SK-N-SH treated with all-trans-retinoic acid at 6 μM for 48 hours (cell line): ENCODE data around the gene CDK15.
A peak's percentile ranks its signal among the peaks of the same experiment; 100 is the strongest.

ENCODE experiments used
- ATAC-seq: fragments of 200-7000 bp; cut with Tn5 transposase; 3 replicates; pipeline ENCODE4 v1.9.1; 2020; ENCODE audit warnings: mild to moderate bottlenecking, moderate library complexity
- ARNTL ChIP-seq: fragments of 450-650 bp; formaldehyde crosslinking; IDR thresholded peaks from 2 replicates; pipeline ENCODE4 v1.5.0; 2020; ENCODE audit warnings: low read depth, mild to moderate bottlenecking, moderate library complexity, borderline replicate concordance
- BACH2 ChIP-seq: fragments of 250-450 bp; sonication (Bioruptor Pico); IDR thresholded peaks from 2 replicates; pipeline ENCODE4 v1.9.0; 2021; ENCODE audit warnings: mild to moderate bottlenecking, borderline replicate concordance
- ESRRG ChIP-seq: fragments of 250-450 bp; sonication (Bioruptor Pico); IDR thresholded peaks from 2 replicates; pipeline ENCODE4 v1.6.1; 2021; ENCODE audit warnings: mild to moderate bottlenecking
- GLIS3 ChIP-seq: fragments of 250-450 bp; sonication (Bioruptor Pico); IDR thresholded peaks from 2 replicates; pipeline ENCODE4 v1.5.0; 2020; ENCODE audit warnings: mild to moderate bottlenecking, moderate library complexity
- ISL1 ChIP-seq: fragments of 250-450 bp; sonication (Bioruptor Pico); IDR thresholded peaks from 2 replicates; pipeline ENCODE4 v2.1.2; 2022; ENCODE audit warnings: mild to moderate bottlenecking, moderate library complexity
- OSR1 ChIP-seq: fragments of 250-450 bp; sonication (Bioruptor Pico); IDR thresholded peaks from 2 replicates; pipeline ENCODE4 v1.8.0; 2022; ENCODE audit warnings: moderate library complexity, mild to moderate bottlenecking, inconsistent platforms
- RARB ChIP-seq: fragments of 250-450 bp; sonication (Bioruptor Pico); IDR thresholded peaks from 2 replicates; pipeline ENCODE4 v1.8.0; 2021; ENCODE audit warnings: mild to moderate bottlenecking, moderate library complexity
- TCF4 ChIP-seq: fragments of 250-450 bp; sonication (Bioruptor Pico); IDR thresholded peaks from 2 replicates; pipeline ENCODE4 v1.8.0; 2021; ENCODE audit warnings: mild to moderate bottlenecking, moderate library complexity, borderline replicate concordance
- TOX ChIP-seq: fragments of 250-450 bp; sonication (Bioruptor Pico); IDR thresholded peaks from 2 replicates; pipeline ENCODE4 v1.8.0; 2021; ENCODE audit warnings: mild to moderate bottlenecking, moderate library complexity, borderline replicate concordance
- ZFP3 ChIP-seq: fragments of 250-450 bp; sonication (Bioruptor Pico); IDR thresholded peaks from 2 replicates; pipeline ENCODE4 v1.5.0; 2020; ENCODE audit warnings: mild to moderate bottlenecking, moderate library complexity
- ZFP30 ChIP-seq: fragments of 450-650 bp; formaldehyde crosslinking; IDR thresholded peaks from 2 replicates; pipeline ENCODE4 v1.5.0; 2022; ENCODE audit warnings: mild to moderate bottlenecking, moderate library complexity
- ZNF70 ChIP-seq: fragments of 450-650 bp; formaldehyde crosslinking; IDR thresholded peaks from 2 replicates; pipeline ENCODE4 v1.5.0; 2020; ENCODE audit warnings: mild to moderate bottlenecking, moderate library complexity
- ZNF8 ChIP-seq: fragments of 450-650 bp; formaldehyde crosslinking; IDR thresholded peaks from 2 replicates; pipeline ENCODE4 v1.5.0; 2020; ENCODE audit warnings: mild to moderate bottlenecking, moderate library complexity
- TF ChIP-seq, protein P1 (sequence below): fragments of 250-450 bp; sonication (Bioruptor Pico); IDR thresholded peaks from 2 replicates; pipeline ENCODE4 v1.5.1; 2020; ENCODE audit warnings: low read depth, mild to moderate bottlenecking, moderate library complexity
- TF ChIP-seq, protein P2 (sequence below): fragments of 250-450 bp; sonication (Bioruptor Pico); IDR thresholded peaks from 2 replicates; pipeline ENCODE4 v1.5.1; 2021; ENCODE audit warnings: mild to moderate bottlenecking, moderate library complexity
- TF ChIP-seq, protein P3 (sequence below): fragments of 250-450 bp; sonication (Bioruptor Pico); IDR thresholded peaks from 2 replicates; pipeline ENCODE4 v1.8.0; 2021; ENCODE audit warnings: low read depth, mild to moderate bottlenecking, moderate library complexity, borderline replicate concordance
- TF ChIP-seq, protein P4 (sequence below): fragments of 250-450 bp; sonication (Bioruptor Pico); IDR thresholded peaks from 2 replicates; pipeline ENCODE4 v1.5.0; 2020; ENCODE audit warnings: mild to moderate bottlenecking, moderate library complexity
- TF ChIP-seq, protein P5 (sequence below): fragments of 250-450 bp; sonication (Bioruptor Pico); IDR thresholded peaks from 2 replicates; pipeline ENCODE4 v1.8.0; 2020; ENCODE audit warnings: mild to moderate bottlenecking, moderate library complexity, borderline replicate concordance

CDK15 gene

DNA sequence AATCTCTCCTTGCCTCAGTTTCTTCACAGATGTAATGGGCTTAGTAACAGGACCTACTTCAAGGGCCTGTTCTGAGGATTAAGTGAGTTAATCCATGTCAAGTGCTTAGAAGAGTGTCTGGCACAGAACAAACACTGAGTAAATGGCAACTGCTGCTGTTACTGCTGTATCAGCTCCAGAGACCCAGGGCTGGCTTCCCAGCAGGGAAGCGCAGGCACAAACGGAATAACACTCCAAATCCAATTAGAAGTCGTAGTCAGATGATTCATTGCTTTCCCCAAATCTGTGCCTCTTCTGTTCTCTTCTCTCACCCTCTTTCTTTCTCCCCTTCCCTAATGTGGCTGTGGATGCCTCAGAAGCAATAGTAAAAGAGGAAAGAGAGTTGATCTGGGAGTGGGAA is 126.2 kb downstream of the CDK15 start:
- ATAC-seq: peak; percentile 44; the same call in 2 of the 3 replicates
- no peak for TF ChIP-seq ZNF8 (CRISPR knock-in tag)
- TF ChIP-seq, protein P1, sequence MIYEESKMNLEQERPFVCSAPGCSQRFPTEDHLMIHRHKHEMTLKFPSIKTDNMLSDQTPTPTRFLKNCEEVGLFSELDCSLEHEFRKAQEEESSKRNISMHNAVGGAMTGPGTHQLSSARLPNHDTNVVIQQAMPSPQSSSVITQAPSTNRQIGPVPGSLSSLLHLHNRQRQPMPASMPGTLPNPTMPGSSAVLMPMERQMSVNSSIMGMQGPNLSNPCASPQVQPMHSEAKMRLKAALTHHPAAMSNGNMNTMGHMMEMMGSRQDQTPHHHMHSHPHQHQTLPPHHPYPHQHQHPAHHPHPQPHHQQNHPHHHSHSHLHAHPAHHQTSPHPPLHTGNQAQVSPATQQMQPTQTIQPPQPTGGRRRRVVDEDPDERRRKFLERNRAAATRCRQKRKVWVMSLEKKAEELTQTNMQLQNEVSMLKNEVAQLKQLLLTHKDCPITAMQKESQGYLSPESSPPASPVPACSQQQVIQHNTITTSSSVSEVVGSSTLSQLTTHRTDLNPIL (CRISPR knock-in tag): no peak
- TF ChIP-seq TOX (CRISPR knock-in tag): no peak
- TF ChIP-seq, protein P2, sequence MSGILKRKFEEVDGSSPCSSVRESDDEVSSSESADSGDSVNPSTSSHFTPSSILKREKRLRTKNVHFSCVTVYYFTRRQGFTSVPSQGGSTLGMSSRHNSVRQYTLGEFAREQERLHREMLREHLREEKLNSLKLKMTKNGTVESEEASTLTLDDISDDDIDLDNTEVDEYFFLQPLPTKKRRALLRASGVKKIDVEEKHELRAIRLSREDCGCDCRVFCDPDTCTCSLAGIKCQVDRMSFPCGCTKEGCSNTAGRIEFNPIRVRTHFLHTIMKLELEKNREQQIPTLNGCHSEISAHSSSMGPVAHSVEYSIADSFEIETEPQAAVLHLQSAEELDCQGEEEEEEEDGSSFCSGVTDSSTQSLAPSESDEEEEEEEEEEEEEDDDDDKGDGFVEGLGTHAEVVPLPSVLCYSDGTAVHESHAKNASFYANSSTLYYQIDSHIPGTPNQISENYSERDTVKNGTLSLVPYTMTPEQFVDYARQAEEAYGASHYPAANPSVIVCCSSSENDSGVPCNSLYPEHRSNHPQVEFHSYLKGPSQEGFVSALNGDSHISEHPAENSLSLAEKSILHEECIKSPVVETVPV (CRISPR knock-in tag): no peak

DNA sequence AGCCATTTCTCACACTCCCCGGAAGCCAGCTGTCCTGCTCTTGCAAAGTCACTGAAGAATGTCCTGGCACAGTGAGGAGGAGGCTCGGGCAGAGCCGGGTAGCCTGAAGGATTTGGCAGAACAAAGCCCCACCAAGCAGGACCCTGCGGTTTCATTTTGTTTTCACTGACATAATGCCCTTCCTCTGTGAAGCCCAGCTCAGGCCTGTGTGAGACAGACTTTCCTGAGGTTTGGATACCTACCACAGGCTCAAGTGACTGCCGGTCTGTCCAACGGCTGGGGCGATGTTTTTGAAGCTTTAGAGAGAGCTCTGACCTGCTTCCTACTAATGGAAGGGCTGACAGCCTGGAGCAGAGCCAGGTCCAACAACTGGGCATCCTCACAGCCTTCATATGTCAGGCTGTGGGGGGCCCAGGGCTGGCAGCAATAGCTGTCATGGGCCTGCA is 127.5 kb downstream of the CDK15 start:
- ATAC-seq: peak; percentile 70
- TF ChIP-seq OSR1 (CRISPR knock-in tag) (no peak), ZFP30 (CRISPR knock-in tag) (no peak), ARNTL (no peak), GLIS3 (CRISPR knock-in tag) (no peak), TCF4 (CRISPR knock-in tag) (no peak), ZFP3 (CRISPR knock-in tag) (no peak)

DNA sequence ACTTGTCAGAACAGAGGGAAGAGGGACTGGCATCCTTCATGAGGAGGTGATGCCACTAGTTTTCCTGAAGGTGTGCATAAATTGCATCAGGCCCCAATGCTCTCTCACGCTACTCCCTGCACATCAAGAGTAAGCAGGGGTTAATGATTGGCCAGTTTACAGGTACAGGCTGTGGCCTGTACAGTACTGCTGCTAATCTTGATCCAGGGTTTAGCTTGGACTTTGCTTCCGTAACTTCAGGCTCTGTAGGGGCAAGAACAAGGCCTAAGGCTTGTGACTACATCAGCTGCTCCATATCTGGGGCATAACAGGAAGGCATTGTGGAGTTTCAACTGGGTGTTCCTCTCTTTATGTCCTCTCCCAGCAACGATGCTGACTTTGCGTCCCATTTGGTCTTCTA is 130.5 kb downstream of the CDK15 start:
- no peak for ATAC-seq
- TF ChIP-seq ISL1 (CRISPR knock-in tag): no peak
- no peak for TF ChIP-seq TCF4 (CRISPR knock-in tag)
- TF ChIP-seq ARNTL: no peak
- no peak for TF ChIP-seq OSR1 (CRISPR knock-in tag)
- TF ChIP-seq, protein P3, sequence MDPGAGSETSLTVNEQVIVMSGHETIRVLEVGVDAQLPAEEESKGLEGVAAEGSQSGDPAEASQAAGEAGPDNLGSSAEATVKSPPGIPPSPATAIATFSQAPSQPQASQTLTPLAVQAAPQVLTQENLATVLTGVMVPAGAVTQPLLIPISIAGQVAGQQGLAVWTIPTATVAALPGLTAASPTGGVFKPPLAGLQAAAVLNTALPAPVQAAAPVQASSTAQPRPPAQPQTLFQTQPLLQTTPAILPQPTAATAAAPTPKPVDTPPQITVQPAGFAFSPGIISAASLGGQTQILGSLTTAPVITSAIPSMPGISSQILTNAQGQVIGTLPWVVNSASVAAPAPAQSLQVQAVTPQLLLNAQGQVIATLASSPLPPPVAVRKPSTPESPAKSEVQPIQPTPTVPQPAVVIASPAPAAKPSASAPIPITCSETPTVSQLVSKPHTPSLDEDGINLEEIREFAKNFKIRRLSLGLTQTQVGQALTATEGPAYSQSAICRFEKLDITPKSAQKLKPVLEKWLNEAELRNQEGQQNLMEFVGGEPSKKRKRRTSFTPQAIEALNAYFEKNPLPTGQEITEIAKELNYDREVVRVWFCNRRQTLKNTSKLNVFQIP (CRISPR knock-in tag): no peak
- no peak for TF ChIP-seq RARB

DNA sequence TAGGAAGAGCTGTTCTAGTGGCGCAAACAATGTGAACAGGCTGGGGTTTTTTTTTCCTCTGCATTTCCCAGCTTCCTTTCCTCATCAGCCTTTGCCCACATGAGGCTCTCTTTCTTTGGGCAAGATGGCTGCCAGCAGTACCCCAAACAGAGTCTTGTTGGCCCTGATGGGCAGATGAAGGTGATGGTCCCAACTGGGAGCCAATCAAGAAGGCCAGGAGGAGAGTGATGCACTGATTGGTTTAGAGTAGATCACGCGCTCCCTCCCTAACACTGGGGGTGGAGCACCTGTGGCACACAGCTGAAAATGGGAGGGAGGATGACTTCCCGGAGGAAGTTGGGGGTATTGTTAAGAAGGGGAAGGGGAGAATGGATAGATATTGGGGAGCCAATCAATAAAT is 131.0 kb downstream of the CDK15 start:
- TF ChIP-seq, protein P4, sequence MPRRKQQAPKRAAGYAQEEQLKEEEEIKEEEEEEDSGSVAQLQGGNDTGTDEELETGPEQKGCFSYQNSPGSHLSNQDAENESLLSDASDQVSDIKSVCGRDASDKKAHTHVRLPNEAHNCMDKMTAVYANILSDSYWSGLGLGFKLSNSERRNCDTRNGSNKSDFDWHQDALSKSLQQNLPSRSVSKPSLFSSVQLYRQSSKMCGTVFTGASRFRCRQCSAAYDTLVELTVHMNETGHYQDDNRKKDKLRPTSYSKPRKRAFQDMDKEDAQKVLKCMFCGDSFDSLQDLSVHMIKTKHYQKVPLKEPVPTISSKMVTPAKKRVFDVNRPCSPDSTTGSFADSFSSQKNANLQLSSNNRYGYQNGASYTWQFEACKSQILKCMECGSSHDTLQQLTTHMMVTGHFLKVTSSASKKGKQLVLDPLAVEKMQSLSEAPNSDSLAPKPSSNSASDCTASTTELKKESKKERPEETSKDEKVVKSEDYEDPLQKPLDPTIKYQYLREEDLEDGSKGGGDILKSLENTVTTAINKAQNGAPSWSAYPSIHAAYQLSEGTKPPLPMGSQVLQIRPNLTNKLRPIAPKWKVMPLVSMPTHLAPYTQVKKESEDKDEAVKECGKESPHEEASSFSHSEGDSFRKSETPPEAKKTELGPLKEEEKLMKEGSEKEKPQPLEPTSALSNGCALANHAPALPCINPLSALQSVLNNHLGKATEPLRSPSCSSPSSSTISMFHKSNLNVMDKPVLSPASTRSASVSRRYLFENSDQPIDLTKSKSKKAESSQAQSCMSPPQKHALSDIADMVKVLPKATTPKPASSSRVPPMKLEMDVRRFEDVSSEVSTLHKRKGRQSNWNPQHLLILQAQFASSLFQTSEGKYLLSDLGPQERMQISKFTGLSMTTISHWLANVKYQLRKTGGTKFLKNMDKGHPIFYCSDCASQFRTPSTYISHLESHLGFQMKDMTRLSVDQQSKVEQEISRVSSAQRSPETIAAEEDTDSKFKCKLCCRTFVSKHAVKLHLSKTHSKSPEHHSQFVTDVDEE (CRISPR knock-in tag): no peak
- no peak for TF ChIP-seq TCF4 (CRISPR knock-in tag)
- TF ChIP-seq ARNTL: no peak
- TF ChIP-seq, protein P5, sequence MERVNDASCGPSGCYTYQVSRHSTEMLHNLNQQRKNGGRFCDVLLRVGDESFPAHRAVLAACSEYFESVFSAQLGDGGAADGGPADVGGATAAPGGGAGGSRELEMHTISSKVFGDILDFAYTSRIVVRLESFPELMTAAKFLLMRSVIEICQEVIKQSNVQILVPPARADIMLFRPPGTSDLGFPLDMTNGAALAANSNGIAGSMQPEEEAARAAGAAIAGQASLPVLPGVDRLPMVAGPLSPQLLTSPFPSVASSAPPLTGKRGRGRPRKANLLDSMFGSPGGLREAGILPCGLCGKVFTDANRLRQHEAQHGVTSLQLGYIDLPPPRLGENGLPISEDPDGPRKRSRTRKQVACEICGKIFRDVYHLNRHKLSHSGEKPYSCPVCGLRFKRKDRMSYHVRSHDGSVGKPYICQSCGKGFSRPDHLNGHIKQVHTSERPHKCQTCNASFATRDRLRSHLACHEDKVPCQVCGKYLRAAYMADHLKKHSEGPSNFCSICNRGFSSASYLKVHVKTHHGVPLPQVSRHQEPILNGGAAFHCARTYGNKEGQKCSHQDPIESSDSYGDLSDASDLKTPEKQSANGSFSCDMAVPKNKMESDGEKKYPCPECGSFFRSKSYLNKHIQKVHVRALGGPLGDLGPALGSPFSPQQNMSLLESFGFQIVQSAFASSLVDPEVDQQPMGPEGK: no peak
- no peak for TF ChIP-seq ESRRG
- TF ChIP-seq ZNF70 (CRISPR knock-in tag): no peak
- no peak for TF ChIP-seq GLIS3 (CRISPR knock-in tag)
- no peak for TF ChIP-seq BACH2
- ATAC-seq: no peak
